Liver (tissue), 9 donors: Measurements from ENCODE around the gene ZNF180. TPM values are rescaled to one million over a fixed set of nuclear protein-coding genes. Genes with fewer than 3 reads are reported as not detected.

Source experiments
- DNase-seq: peaks from one replicate; pipeline ENCODE4 v3.0.0-alpha.2; 2017; ENCODE audit warnings: low spot score
- H3K27ac ChIP-seq, 2 donors: one replicate each; pipeline ENCODE4 v1.7.0; 2013; ENCODE audit warnings: inconsistent platforms in 2 of 2, low read length in 2 of 2, control low read depth in 1 of 2, low read depth in 1 of 2, mild to moderate bottlenecking in 1 of 2
- H3K27me3 ChIP-seq, 4 donors: one replicate each; pipeline versions ENCODE4 v1.6.1 to v1.7.0; 2013; ENCODE audit warnings: low read length in 3 of 4, inconsistent platforms in 1 of 4, mild to moderate bottlenecking in 1 of 4, moderate library complexity in 1 of 4; ENCODE audit not compliant: control insufficient read depth in 4 of 4, insufficient read depth in 4 of 4
- H3K36me3 ChIP-seq, 4 donors: one replicate each; pipeline versions ENCODE4 v1.6.1 to v1.7.0; 2013; ENCODE audit warnings: low read length in 3 of 4, mild to moderate bottlenecking in 3 of 4, low read depth in 1 of 4, moderate library complexity in 1 of 4; ENCODE audit not compliant: control insufficient read depth in 4 of 4, insufficient read depth in 3 of 4
- H3K4me1 ChIP-seq, 4 donors: one replicate each; pipeline versions ENCODE4 v1.6.1 to v1.7.0; 2013; ENCODE audit warnings: low read length in 3 of 4, mild to moderate bottlenecking in 3 of 4, moderate library complexity in 1 of 4; ENCODE audit not compliant: control insufficient read depth in 4 of 4, insufficient read depth in 4 of 4
- H3K4me3 ChIP-seq, 3 donors: one replicate each; pipeline versions ENCODE4 v1.6.1 to v1.7.0; 2013; ENCODE audit warnings: low read length in 3 of 3, control low read depth in 1 of 3, low read depth in 1 of 3, mild to moderate bottlenecking in 1 of 3
- H3K9ac ChIP-seq, 2 donors: one replicate each; pipeline ENCODE4 v1.7.0; 2013; ENCODE audit warnings: low read length in 2 of 2, mild to moderate bottlenecking in 2 of 2, moderate library complexity in 2 of 2, control low read depth in 1 of 2, low read depth in 1 of 2
- H3K9me3 ChIP-seq, 4 donors: one replicate each; pipeline versions ENCODE4 v1.6.1 to v1.7.0; 2013; ENCODE audit warnings: low read length in 3 of 4; ENCODE audit not compliant: control insufficient read depth in 4 of 4
- ATF3 ChIP-seq: IDR thresholded peaks from 2 replicates; pipeline ENCODE4 v1.6.1; 2016; ENCODE audit warnings: antibody characterized with exemption
- EGR1 ChIP-seq, 2 donors: IDR thresholded peaks; 2 replicates each; pipeline ENCODE4 v1.6.1; 2016 to 2018; ENCODE audit warnings: antibody characterized with exemption in 2 of 2, low read depth in 2 of 2
- FOXA1 ChIP-seq: IDR thresholded peaks from 2 replicates; pipeline ENCODE4 v1.6.1; 2016; ENCODE audit warnings: antibody characterized with exemption
- FOXA2 ChIP-seq: IDR thresholded peaks from 2 replicates; pipeline ENCODE4 v1.6.1; 2016; ENCODE audit warnings: antibody characterized with exemption
- HNF4A ChIP-seq, 2 donors: conservative IDR thresholded peaks; 2 replicates each; pipeline ENCODE4 v1.6.1; 2016; ENCODE audit warnings: antibody characterized with exemption in 2 of 2, mild to moderate bottlenecking in 2 of 2
- HNF4G ChIP-seq: IDR thresholded peaks from 2 replicates; pipeline ENCODE4 v1.6.1; 2016; ENCODE audit warnings: antibody characterized with exemption
- JUND ChIP-seq, 2 donors: IDR thresholded peaks; 2 replicates each; pipeline ENCODE4 v1.6.1; 2016; ENCODE audit warnings: antibody characterized with exemption in 2 of 2
- MAX ChIP-seq: IDR thresholded peaks from 2 replicates; pipeline ENCODE4 v1.6.1; 2016; ENCODE audit warnings: antibody characterized with exemption
- NR2F2 ChIP-seq: IDR thresholded peaks from 2 replicates; pipeline ENCODE4 v1.6.1; 2016; ENCODE audit warnings: antibody characterized with exemption
- RAD21 ChIP-seq, 2 donors: IDR thresholded peaks; 2 replicates each; pipeline ENCODE4 v1.6.1; 2016; ENCODE audit warnings: antibody characterized with exemption in 2 of 2, mild to moderate bottlenecking in 2 of 2
- RXRA ChIP-seq, 2 donors: IDR thresholded peaks; 2 replicates each; pipeline ENCODE4 v1.6.1; 2017 to 2018; ENCODE audit warnings: antibody characterized with exemption in 2 of 2, mild to moderate bottlenecking in 1 of 2
- SP1 ChIP-seq: IDR thresholded peaks from 2 replicates; pipeline ENCODE4 v1.6.1; 2018; ENCODE audit warnings: antibody characterized with exemption, mild to moderate bottlenecking
- TAF1 ChIP-seq: conservative IDR thresholded peaks from 2 replicates; pipeline ENCODE4 v1.6.1; 2016; ENCODE audit warnings: antibody characterized with exemption, mild to moderate bottlenecking
- YY1 ChIP-seq: IDR thresholded peaks from 2 replicates; pipeline ENCODE4 v1.6.1; 2016; ENCODE audit warnings: antibody characterized with exemption, mild to moderate bottlenecking
- ZBTB33 ChIP-seq: IDR thresholded peaks from 2 replicates; pipeline ENCODE4 v1.6.1; 2016; ENCODE audit warnings: antibody characterized with exemption
- WGBS: extraction: QIAGEN DNeasy Blood & Tissue Kit; methylation state at CpG from one replicate; pipeline ENCODE4 v1.1.7; 2013; 5-methylcytosine and 5-hydroxymethylcytosine counted together
- polyA plus RNA-seq, 2 donors: library from polyadenylated mRNA; stranded (reverse) in 1 of 2; unstranded in 1 of 2; fragments of 200-250 nt in 1 of 2; fragments of >200 nt in 1 of 2; fragmentation: Nextera tagmentation in 1 of 2; extraction: Ambion mirVana in 1 of 2; gene quantifications; one replicate each; pipeline versions ENCODE4 v1.2.1 to v1.2.3, GENCODE V29; 2013 to 2015
- total RNA-seq, 2 donors: library from RNA; depleted of rRNA; stranded (reverse); fragments of >200 nt; gene quantifications; one replicate each; pipeline ENCODE4 v1.2.3, GENCODE V29; 2014
- TF ChIP-seq, protein P1 (sequence below): IDR thresholded peaks from 2 replicates; pipeline ENCODE4 v1.6.1; 2016; ENCODE audit warnings: antibody characterized with exemption, mild to moderate bottlenecking
- TF ChIP-seq, protein P2 (sequence below): fragments of 150-350 bp; IDR thresholded peaks from 2 replicates; pipeline ENCODE4 v1.5.1; 2017; ENCODE audit warnings: improper control_type of control experiment, low read depth, low read length; ENCODE audit not compliant: missing input control
- donor health status: healthy.
- donor health status: healthy.
- donor health status: healthy.
- donor health status: healthy.
- donor health status: healthy.

The ZNF180 gene
- total and polyA plus RNA-seq, 4 donors = 2.0 to 7.6 (median 4.3) TPM

- Histone ChIP-seq H3K36me3 (no peaks in the 10 kb centered on the region), H3K4me3 (no peak overlapping the region), H3K27ac (no peak overlapping the region), H3K9ac (no peak overlapping the region), H3K9me3 (peaks cover 0 to 8% (median 3%) of the 10 kb centered on the region in 4 donors), H3K27me3 (no peaks in the 10 kb centered on the region), H3K4me1 (no peaks in the 10 kb centered on the region)
- no peak for DNase-seq
- TF ChIP-seq JUND (IDR thresholded peaks at IDR 0.05) = no peak
- TF ChIP-seq ATF3 = no peak
- TF ChIP-seq SP1 = no peak
- TF ChIP-seq FOXA2 = no peak
- TF ChIP-seq RAD21 (IDR thresholded peaks at IDR 0.05) = no peak
- no peak for TF ChIP-seq HNF4G
- TF ChIP-seq HNF4A (conservative IDR thresholded peaks at IDR 0.05) = no peak
- TF ChIP-seq, protein P1, sequence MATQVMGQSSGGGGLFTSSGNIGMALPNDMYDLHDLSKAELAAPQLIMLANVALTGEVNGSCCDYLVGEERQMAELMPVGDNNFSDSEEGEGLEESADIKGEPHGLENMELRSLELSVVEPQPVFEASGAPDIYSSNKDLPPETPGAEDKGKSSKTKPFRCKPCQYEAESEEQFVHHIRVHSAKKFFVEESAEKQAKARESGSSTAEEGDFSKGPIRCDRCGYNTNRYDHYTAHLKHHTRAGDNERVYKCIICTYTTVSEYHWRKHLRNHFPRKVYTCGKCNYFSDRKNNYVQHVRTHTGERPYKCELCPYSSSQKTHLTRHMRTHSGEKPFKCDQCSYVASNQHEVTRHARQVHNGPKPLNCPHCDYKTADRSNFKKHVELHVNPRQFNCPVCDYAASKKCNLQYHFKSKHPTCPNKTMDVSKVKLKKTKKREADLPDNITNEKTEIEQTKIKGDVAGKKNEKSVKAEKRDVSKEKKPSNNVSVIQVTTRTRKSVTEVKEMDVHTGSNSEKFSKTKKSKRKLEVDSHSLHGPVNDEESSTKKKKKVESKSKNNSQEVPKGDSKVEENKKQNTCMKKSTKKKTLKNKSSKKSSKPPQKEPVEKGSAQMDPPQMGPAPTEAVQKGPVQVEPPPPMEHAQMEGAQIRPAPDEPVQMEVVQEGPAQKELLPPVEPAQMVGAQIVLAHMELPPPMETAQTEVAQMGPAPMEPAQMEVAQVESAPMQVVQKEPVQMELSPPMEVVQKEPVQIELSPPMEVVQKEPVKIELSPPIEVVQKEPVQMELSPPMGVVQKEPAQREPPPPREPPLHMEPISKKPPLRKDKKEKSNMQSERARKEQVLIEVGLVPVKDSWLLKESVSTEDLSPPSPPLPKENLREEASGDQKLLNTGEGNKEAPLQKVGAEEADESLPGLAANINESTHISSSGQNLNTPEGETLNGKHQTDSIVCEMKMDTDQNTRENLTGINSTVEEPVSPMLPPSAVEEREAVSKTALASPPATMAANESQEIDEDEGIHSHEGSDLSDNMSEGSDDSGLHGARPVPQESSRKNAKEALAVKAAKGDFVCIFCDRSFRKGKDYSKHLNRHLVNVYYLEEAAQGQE = no peak
- no peak for TF ChIP-seq ZBTB33
- no peak for TF ChIP-seq YY1
- no peak for TF ChIP-seq RXRA (IDR thresholded peaks at IDR 0.05)
- no peak for TF ChIP-seq MAX
- TF ChIP-seq NR2F2 = no peak
- TF ChIP-seq, protein P2, sequence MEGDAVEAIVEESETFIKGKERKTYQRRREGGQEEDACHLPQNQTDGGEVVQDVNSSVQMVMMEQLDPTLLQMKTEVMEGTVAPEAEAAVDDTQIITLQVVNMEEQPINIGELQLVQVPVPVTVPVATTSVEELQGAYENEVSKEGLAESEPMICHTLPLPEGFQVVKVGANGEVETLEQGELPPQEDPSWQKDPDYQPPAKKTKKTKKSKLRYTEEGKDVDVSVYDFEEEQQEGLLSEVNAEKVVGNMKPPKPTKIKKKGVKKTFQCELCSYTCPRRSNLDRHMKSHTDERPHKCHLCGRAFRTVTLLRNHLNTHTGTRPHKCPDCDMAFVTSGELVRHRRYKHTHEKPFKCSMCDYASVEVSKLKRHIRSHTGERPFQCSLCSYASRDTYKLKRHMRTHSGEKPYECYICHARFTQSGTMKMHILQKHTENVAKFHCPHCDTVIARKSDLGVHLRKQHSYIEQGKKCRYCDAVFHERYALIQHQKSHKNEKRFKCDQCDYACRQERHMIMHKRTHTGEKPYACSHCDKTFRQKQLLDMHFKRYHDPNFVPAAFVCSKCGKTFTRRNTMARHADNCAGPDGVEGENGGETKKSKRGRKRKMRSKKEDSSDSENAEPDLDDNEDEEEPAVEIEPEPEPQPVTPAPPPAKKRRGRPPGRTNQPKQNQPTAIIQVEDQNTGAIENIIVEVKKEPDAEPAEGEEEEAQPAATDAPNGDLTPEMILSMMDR = no peak
- no peak for TF ChIP-seq TAF1
- TF ChIP-seq EGR1 (IDR thresholded peaks at IDR 0.05; ENCODE audit: low read depth in 2 of 2) = no peak
- no peak for TF ChIP-seq FOXA1
- 36% methylated on average over 4 of the region's 4 CpGs for WGBS
Measured at GRCh38 chr19:44525721-44526430, 25.6 kb upstream of the ZNF180 start.
